A673 (cell line): ENCODE data around the gene ZNF334. TPM values are rescaled to one million over a fixed set of nuclear protein-coding genes. Genes with fewer than 3 reads are reported as not detected.

Experiments
- BruUV-seq: library from RNA; stranded (reverse); fragments of 400-500 nt; replicated peaks from 2 replicates; lab custom pipeline; 2021; lab: Mats Ljungman, UMichigan
- CTCF ChIA-PET: fragments of 300-600 bp; sonication (Branson Sonifier 250); formaldehyde crosslinking; loops from one replicate; lab custom pipeline; 2022; ENCODE audit warnings: antibody characterized with exemption; lab: Charles Lee
- POLR2A ChIA-PET: fragments of 300-600 bp; sonication (Branson Sonifier 250); formaldehyde crosslinking; loops from one replicate; lab custom pipeline; 2022; ENCODE audit warnings: antibody characterized with exemption; ENCODE audit not compliant: low non-redundant PET; lab: Charles Lee
- DNase-seq: peaks from one replicate; pipeline ENCODE4 v3.0.0-alpha.2; 2015; ENCODE audit warnings: low spot score
- H3K27ac ChIP-seq: fragments of 200-600 bp; sonication (generic); 2 replicates; pipeline ENCODE4 v1.5.1; 2016; ENCODE audit warnings: mixed run types, low read depth, mild to moderate bottlenecking, mixed read lengths, antibody characterized with exemption, low read length; ENCODE audit not compliant: poor library complexity, severe bottlenecking
- H3K27me3 ChIP-seq: fragments of 200-600 bp; sonication (generic); replicated peaks from 2 replicates; pipeline ENCODE4 v1.6.1; 2017; ENCODE audit warnings: mixed run types, low read depth, mild to moderate bottlenecking, mixed read lengths, antibody characterized with exemption, low read length; ENCODE audit not compliant: insufficient read depth, poor library complexity
- H3K36me3 ChIP-seq: fragments of 200-600 bp; sonication (generic); 2 replicates; pipeline ENCODE4 v1.6.1; 2016; ENCODE audit warnings: mixed run types, mild to moderate bottlenecking, mixed read lengths, antibody characterized with exemption, low read length; ENCODE audit not compliant: insufficient read depth, poor library complexity, severe bottlenecking
- H3K4me1 ChIP-seq: fragments of 200-600 bp; sonication (generic); 2 replicates; pipeline ENCODE4 v1.6.1; 2017; ENCODE audit warnings: mixed run types, mild to moderate bottlenecking, mixed read lengths, antibody characterized with exemption, low read length; ENCODE audit not compliant: insufficient read depth, poor library complexity, severe bottlenecking
- H3K4me3 ChIP-seq: fragments of 200-600 bp; sonication (generic); 2 replicates; pipeline ENCODE4 v1.5.1; 2016; ENCODE audit warnings: low read depth, mixed run types, mild to moderate bottlenecking, mixed read lengths, low read length; ENCODE audit not compliant: poor library complexity, severe bottlenecking
- H3K9me3 ChIP-seq: fragments of 200-600 bp; sonication (generic); 2 replicates; pipeline ENCODE4 v1.6.1; 2016; ENCODE audit warnings: mixed run types, low read depth, mild to moderate bottlenecking, mixed read lengths, antibody characterized with exemption, low read length; ENCODE audit not compliant: poor library complexity, severe bottlenecking
- EZH2 ChIP-seq: fragments of 200-600 bp; sonication (generic); IDR thresholded peaks from 2 replicates; pipeline ENCODE4 v1.6.1; 2017; ENCODE audit warnings: borderline replicate concordance, low read depth, mild to moderate bottlenecking, mixed read lengths, antibody characterized with exemption, low read length; ENCODE audit not compliant: poor library complexity, severe bottlenecking
- intact Hi-C: fragments of 100-400 bp; cut with micrococcal nuclease; formaldehyde crosslinking; loops from one replicate; pipeline ENCODE4 v1.10.0; 2022; ENCODE audit not compliant: unreplicated experiment
- total RNA-seq: library from RNA; stranded (reverse); gene quantifications from 2 replicates; pipeline ENCODE4 v1.2.3, GENCODE V29; 2021
- TF ChIP-seq, protein P1 (sequence below): fragments of 300-800, 200-600 bp; sonication (generic); conservative IDR thresholded peaks from 2 replicates; pipeline ENCODE4 v1.5.1; 2017; ENCODE audit warnings: low read depth, mild to moderate bottlenecking, antibody characterized with exemption, low read length, moderate library complexity, mixed read lengths

The ZNF334 gene
- total RNA-seq, 1 experiment from 2014 or later: 4.5 TPM

DNA sequence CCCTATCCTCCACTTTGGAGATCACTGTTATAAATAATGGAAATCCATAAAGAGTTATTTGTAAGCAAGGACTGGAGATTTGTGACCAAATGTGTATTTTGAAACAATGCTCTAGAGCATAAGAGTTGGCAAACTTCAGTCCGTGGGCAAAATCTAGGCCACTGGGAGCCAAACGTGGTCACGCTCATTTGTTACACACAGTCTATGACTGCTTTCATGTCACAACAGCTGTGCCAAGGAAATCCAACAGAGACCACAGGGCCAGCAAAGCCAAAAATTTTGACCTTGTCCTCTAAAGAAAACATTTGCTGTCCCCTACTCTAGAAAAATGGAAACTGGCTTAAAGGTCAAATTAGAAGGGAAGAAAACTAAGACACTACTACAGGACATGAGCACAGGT lies 7.9 kb downstream of the ZNF334 start:
- DNase-seq: no peak
- no peaks in the 10 kb centered on the region for H3K4me1 ChIP-seq
- H3K9me3 ChIP-seq: peaks cover 27% of the 10 kb centered on the region
- TF ChIP-seq, protein P1, sequence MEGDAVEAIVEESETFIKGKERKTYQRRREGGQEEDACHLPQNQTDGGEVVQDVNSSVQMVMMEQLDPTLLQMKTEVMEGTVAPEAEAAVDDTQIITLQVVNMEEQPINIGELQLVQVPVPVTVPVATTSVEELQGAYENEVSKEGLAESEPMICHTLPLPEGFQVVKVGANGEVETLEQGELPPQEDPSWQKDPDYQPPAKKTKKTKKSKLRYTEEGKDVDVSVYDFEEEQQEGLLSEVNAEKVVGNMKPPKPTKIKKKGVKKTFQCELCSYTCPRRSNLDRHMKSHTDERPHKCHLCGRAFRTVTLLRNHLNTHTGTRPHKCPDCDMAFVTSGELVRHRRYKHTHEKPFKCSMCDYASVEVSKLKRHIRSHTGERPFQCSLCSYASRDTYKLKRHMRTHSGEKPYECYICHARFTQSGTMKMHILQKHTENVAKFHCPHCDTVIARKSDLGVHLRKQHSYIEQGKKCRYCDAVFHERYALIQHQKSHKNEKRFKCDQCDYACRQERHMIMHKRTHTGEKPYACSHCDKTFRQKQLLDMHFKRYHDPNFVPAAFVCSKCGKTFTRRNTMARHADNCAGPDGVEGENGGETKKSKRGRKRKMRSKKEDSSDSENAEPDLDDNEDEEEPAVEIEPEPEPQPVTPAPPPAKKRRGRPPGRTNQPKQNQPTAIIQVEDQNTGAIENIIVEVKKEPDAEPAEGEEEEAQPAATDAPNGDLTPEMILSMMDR: no peak
- TF ChIP-seq EZH2: no peak
- intact Hi-C loops: no loop called here
- BruUV-seq: no TSS peak
- H3K4me3 ChIP-seq: no peak overlapping the region
- no peaks in the 10 kb centered on the region for H3K36me3 ChIP-seq
- H3K27ac ChIP-seq: no peak overlapping the region
- CTCF ChIA-PET: no interaction called here
- POLR2A ChIA-PET: no interaction called here
- no peaks in the 10 kb centered on the region for H3K27me3 ChIP-seq

DNA sequence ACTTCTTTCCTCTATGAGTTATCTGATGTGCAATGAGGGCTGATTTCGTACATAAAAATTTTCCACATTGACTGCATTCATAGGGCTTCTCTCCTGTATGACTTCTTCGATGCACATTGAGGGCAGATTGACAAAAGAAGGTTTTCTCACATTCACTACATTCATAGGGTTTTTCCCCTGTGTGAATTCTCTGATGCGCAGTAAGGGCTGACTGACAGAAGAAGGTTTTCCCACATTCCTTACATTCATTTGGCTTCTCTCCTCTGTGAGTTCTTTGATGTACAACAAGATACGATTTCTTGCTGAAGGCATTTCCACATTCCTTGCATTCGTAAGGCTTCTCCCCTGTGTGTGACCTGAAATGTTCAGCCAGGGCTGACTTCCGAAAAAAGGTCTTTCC lies 11.4 kb downstream of the ZNF334 start:
- Histone ChIP-seq H3K27ac (no peak overlapping the region), H3K27me3 (no peaks in the 10 kb centered on the region), H3K4me1 (no peaks in the 10 kb centered on the region), H3K4me3 (no peak overlapping the region), H3K36me3 (no peaks in the 10 kb centered on the region), H3K9me3 (peaks cover 36% of the 10 kb centered on the region)
- ChIA-PET POLR2A (no interaction called here), CTCF (no interaction called here)
- TF ChIP-seq EZH2: no peak
- TF ChIP-seq, protein P1: no peak
- intact Hi-C loops: no loop called here
- BruUV-seq: no TSS peak
- no peak for DNase-seq

DNA sequence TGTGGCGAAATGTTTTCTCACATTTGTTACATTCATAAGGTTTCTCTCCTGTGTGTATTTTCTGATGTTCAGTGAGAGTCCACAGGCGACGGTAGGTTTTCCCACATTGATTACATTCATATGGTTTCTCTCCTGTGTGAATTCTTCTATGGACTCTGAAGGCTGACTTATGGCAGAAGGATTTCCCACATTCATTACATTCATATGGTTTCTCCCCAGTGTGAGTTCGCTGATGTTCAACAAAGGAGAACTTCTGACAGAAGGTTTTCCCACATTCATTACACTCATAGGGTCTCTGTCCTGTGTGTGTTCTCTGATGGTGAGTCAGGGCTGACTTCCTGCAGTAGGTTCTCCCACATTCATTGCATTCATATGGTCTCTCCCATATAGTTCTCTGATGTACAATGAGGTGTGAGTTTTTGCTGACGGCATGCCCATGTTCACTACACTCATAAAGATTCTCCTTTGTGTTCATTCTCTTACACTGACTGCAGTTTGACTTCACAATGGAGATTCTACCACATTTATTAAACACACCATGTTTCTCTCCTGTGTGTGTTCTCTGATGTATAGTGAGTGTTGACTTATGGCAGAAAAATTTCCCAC lies 11.9 kb downstream of the ZNF334 start:
- Histone ChIP-seq H3K4me1 (no peaks in the 10 kb centered on the region), H3K36me3 (no peaks in the 10 kb centered on the region), H3K4me3 (no peak overlapping the region), H3K27ac (no peak overlapping the region), H3K27me3 (no peaks in the 10 kb centered on the region), H3K9me3 (peaks cover 36% of the 10 kb centered on the region)
- TF ChIP-seq, protein P1: no peak
- TF ChIP-seq EZH2: no peak
- DNase-seq: no peak
- intact Hi-C loops: no loop called here
- POLR2A ChIA-PET: no interaction called here
- no TSS peak for BruUV-seq
- CTCF ChIA-PET: no interaction called here
